ENCODE data around the gene TPRX1. TPM values are rescaled to one million over a fixed set of nuclear protein-coding genes. Genes with fewer than 3 reads are reported as not detected.

Gene TPRX1
- total RNA-seq, 3 donors from 2014 or later (not counting 1 experiment from before 2014, with no cell fraction given), result not detected

- H3K9me3 ChIP-seq (ENCODE audit: control insufficient read depth, insufficient read depth, low read length), result no peaks in the 10 kb centered on the region
- Mint-ChIP-seq H3K27me3 (ENCODE audit: low read depth in 2 of 2) (no peaks in the 10 kb centered on the region), H3K36me3 (no peaks in the 10 kb centered on the region), H3K4me1 (peaks cover 0 to 5% of the 10 kb centered on the region in 2 donors), H3K27ac (no peak overlapping the region), H3K4me3 (no peak overlapping the region), H3K9me3 (no peaks in the 10 kb centered on the region)
- H3K4me1 ChIP-seq (ENCODE audit: control insufficient read depth, insufficient read depth, low read length), result no peaks in the 10 kb centered on the region
- TF ChIP-seq CTCF (IDR thresholded peaks at IDR 0.05), result no peak
- intact Hi-C loops (cut with micrococcal nuclease), result loop anchor here (2.0 kb wide), 1 partner anchor 21 kb away; no protein-coding TSS in a partner anchor
- no peak for DNase-seq
- H3K27ac ChIP-seq (ENCODE audit: low read length), result no peak overlapping the region
- no peak for ATAC-seq
- H3K4me3 ChIP-seq (ENCODE audit: low read length), result no peak overlapping the region
- H3K27me3 ChIP-seq (ENCODE audit: control insufficient read depth, insufficient read depth, low read length), result no peaks in the 10 kb centered on the region
- 0% methylated on average over 1 of the region's 2 CpGs for WGBS (ENCODE audit: insufficient coverage)
- H3K36me3 ChIP-seq (ENCODE audit: control insufficient read depth, insufficient read depth, low read length), result no peaks in the 10 kb centered on the region
Measured at GRCh38 chr19:47767349-47767748, 37.0 kb downstream of the TPRX1 start.

GRCh38 chr19:47766670-47767069, 37.7 kb downstream of the TPRX1 start:
- ATAC-seq (no peak), DNase-seq (peak in 1 of 2 donors; percentile 4)
- Histone ChIP-seq H3K4me3 (ENCODE audit: low read length) (no peak overlapping the region), H3K4me1 (ENCODE audit: control insufficient read depth, insufficient read depth, low read length) (no peaks in the 10 kb centered on the region), H3K36me3 (ENCODE audit: control insufficient read depth, insufficient read depth, low read length) (no peaks in the 10 kb centered on the region), H3K27me3 (ENCODE audit: control insufficient read depth, insufficient read depth, low read length) (no peaks in the 10 kb centered on the region), H3K27ac (ENCODE audit: low read length) (no peak overlapping the region), H3K9me3 (ENCODE audit: control insufficient read depth, insufficient read depth, low read length) (no peaks in the 10 kb centered on the region)
- Mint-ChIP-seq H3K4me1 (peaks cover 0 to 5% of the 10 kb centered on the region in 2 donors), H3K27ac (no peak overlapping the region), H3K9me3 (no peaks in the 10 kb centered on the region), H3K4me3 (no peak overlapping the region), H3K36me3 (no peaks in the 10 kb centered on the region), H3K27me3 (ENCODE audit: low read depth in 2 of 2) (no peaks in the 10 kb centered on the region)
- 93% methylated on average over 7 of the region's 7 CpGs for WGBS (ENCODE audit: insufficient coverage)
- intact Hi-C loops (cut with micrococcal nuclease), result loop anchor here (2.0 kb wide), 1 partner anchor 22 kb away; no protein-coding TSS in a partner anchor
- no peak for TF ChIP-seq CTCF (IDR thresholded peaks at IDR 0.05)

GRCh38 chr19:47766359-47766620, 38.1 kb downstream of the TPRX1 start:
- Histone ChIP-seq H3K36me3 (ENCODE audit: control insufficient read depth, insufficient read depth, low read length) (no peaks in the 10 kb centered on the region), H3K27me3 (ENCODE audit: control insufficient read depth, insufficient read depth, low read length) (no peaks in the 10 kb centered on the region), H3K4me3 (ENCODE audit: low read length) (no peak overlapping the region), H3K27ac (ENCODE audit: low read length) (no peak overlapping the region), H3K9me3 (ENCODE audit: control insufficient read depth, insufficient read depth, low read length) (no peaks in the 10 kb centered on the region), H3K4me1 (ENCODE audit: control insufficient read depth, insufficient read depth, low read length) (no peaks in the 10 kb centered on the region)
- WGBS (ENCODE audit: insufficient coverage), result 91% methylated on average over 7 of the region's 7 CpGs
- ATAC-seq (peak in 1 of 3 donors; percentile 4), DNase-seq (no peak)
- no peaks in the 10 kb centered on the region for H3K36me3 Mint-ChIP-seq
- peaks cover 0 to 5% of the 10 kb centered on the region in 2 donors for H3K4me1 Mint-ChIP-seq
- no peaks in the 10 kb centered on the region for H3K27me3 Mint-ChIP-seq (ENCODE audit: low read depth in 2 of 2)
- H3K9me3 Mint-ChIP-seq, result no peaks in the 10 kb centered on the region
- H3K4me3 Mint-ChIP-seq, result no peak overlapping the region
- intact Hi-C loops (cut with micrococcal nuclease), result loop anchor here (2.0 kb wide), 1 partner anchor 23 kb away; no protein-coding TSS in a partner anchor
- TF ChIP-seq CTCF (IDR thresholded peaks at IDR 0.05), result no peak
- H3K27ac Mint-ChIP-seq, result no peak overlapping the region

All from natural killer cell (primary cell).